DND-41 (cell line): ENCODE data around the gene TBC1D22A.

ENCODE experiments used
- EZH2 ChIP-seq: IDR thresholded peaks from 3 replicates; pipeline ENCODE4 v1.6.1; 2012; ENCODE audit warnings: borderline replicate concordance, low read depth, mild to moderate bottlenecking, moderate library complexity, low read length, inconsistent platforms; ENCODE audit not compliant: severe bottlenecking
- TF ChIP-seq, protein P1 (sequence below): IDR thresholded peaks from 2 replicates; pipeline ENCODE4 v1.5.1; 2012; ENCODE audit warnings: borderline replicate concordance, low read length, moderate library complexity, mild to moderate bottlenecking; ENCODE audit not compliant: poor library complexity, severe bottlenecking; ENCODE audit errors: extremely low read depth

DNA sequence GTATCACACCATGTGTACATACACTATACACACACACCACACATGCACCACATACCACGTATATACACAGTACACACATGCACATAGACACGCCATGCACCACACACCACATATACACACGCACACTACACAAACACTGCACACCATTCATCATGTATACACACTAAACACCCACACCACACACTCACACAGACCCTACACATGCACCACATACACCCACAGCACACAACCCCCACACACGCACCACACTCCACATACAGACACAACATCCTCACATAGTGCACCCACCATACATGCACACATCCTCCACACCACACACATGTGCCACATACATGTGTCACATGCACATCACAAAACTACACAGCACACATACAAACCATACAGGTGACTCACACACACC, 397.1 kb downstream of the TBC1D22A start:
- TF ChIP-seq, protein P1, sequence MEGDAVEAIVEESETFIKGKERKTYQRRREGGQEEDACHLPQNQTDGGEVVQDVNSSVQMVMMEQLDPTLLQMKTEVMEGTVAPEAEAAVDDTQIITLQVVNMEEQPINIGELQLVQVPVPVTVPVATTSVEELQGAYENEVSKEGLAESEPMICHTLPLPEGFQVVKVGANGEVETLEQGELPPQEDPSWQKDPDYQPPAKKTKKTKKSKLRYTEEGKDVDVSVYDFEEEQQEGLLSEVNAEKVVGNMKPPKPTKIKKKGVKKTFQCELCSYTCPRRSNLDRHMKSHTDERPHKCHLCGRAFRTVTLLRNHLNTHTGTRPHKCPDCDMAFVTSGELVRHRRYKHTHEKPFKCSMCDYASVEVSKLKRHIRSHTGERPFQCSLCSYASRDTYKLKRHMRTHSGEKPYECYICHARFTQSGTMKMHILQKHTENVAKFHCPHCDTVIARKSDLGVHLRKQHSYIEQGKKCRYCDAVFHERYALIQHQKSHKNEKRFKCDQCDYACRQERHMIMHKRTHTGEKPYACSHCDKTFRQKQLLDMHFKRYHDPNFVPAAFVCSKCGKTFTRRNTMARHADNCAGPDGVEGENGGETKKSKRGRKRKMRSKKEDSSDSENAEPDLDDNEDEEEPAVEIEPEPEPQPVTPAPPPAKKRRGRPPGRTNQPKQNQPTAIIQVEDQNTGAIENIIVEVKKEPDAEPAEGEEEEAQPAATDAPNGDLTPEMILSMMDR, result no peak
- no peak for TF ChIP-seq EZH2
